Activated effector memory CD4-positive, alpha-beta T cell treated with Interleukin-2 at 50 U/mL for 16 hours (primary cell): ENCODE results near the gene ZNF639.
"Not testable (repeated sequence)": the region's sequence is repeated elsewhere in the genome, so short reads cannot be mapped to it uniquely, and the experiment has no call there.

ENCODE experiments used
- DNase-seq: peaks from one replicate; pipeline ENCODE4 v3.0.0-alpha.2; 2020

ZNF639 gene

DNA sequence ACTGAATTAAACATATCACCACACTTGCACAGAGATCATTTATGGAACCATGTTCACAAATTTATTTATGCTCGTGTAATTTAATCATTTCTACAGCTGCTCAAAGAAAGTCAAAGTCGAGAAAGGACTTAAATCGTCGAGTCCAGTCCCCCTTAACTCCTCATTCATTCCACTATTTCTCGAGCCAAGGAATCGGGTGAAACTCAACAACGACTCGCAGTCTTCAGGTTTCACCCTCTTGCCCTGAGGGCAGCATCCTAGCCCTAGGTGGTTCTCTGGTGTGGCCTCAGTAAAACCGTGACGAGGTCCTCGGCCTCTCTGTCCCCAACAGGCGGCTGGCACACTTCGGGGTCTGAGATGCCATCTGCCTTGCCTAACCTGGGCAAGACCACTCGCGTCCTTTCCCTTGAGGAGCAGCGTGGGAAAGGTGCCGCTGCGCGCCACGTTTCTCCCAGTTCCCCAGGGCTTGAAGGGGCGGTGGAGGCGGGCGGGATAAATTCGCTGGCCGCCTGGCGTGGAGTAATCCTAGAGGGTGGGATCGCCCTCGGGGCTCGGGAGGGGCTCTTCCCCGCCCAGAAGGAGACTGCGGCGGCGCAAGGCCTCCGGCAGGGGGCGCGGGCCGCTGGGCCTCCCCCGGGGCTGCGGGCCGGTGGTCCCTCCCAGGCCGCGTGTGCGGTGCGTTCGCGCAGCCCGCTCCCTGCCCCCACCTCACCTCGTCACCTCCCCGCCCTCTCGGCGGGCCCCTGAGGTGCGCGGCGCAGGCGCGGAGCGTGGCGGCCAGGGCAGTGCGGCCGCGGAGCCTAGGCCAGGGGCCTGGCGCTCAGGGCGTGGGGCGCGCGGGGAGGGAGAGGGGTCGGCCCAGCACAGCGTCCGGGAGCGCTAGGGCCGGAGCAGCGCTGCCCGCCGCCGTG lies at the start of gene ZNF639:
ZNF639 (plus strand) TSS at position 746 of the 911 bp plus-strand sequence. CDS start 5,263 bp downstream, outside the sequence.
- peak; percentile 75 for DNase-seq

GRCh38 chr3:179274434-179274833 lies 48.4 kb upstream of the ZNF639 start:
- not testable (repeated sequence) for DNase-seq

DNA sequence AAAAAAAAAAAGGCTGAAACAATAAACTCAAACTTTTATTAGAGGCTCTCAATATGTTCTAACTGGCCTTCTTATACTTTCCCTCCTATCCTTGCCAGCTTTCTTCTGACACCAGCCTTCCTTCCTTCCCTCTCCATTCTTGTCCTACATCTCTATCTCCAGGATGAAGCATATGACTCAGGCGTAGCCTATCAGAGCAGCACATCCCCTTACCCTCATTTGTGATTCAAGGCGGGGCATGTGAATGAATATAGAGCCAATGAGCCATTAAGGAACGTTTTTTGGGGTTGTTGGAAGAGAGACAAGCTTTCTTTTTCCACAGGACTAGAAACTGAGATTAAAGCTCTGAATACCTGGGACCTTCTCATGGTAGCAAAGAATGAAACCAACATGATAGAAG lies 46.8 kb upstream of the ZNF639 start:
- DNase-seq: no peak

- no peak for DNase-seq
Measured at GRCh38 chr3:179276743-179277142, 46.1 kb upstream of the ZNF639 start.

GRCh38 chr3:179278151-179278550 lies 44.7 kb upstream of the ZNF639 start:
- DNase-seq: no peak

DNA sequence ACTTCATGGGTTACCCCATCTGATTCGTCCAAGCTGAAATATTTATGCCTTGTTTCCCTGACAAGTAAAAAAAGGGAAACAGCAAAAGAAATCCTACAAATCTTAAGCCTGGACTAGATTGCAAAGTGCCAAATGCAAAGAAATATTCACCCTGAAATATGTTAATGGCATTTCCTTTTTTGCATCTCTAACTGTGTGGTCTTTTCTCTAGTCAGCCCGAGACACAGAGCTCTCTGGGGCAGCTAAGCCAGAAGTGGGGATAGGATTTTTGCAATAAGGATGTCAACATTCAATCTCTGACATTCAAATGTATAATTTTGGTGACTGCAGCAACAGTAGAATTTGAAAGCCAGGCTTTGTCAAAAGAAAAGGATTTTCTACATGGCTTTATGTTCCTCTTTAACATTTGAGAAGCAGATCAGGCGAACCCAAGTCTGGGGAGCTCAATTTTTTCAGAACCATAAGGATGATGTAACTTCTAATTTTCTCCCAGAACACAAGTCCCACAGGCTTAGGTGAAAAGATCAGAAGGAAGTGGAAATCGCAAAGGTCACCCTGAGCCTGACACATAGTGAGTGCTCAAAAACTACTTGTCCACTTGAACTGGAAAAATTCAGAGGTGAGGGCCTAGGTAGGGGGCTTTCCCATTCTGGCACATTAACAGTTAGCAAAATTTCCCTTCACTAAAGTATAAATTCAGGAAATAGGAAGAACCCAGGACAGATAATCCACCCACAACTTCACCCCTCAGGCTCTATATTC lies 43.7 kb upstream of the ZNF639 start:
- DNase-seq: no peak

- no peak for DNase-seq
Measured at GRCh38 chr3:179279837-179280236, 43.0 kb upstream of the ZNF639 start.

GRCh38 chr3:179281825-179282224 lies 41.0 kb upstream of the ZNF639 start:
- no peak for DNase-seq

DNA sequence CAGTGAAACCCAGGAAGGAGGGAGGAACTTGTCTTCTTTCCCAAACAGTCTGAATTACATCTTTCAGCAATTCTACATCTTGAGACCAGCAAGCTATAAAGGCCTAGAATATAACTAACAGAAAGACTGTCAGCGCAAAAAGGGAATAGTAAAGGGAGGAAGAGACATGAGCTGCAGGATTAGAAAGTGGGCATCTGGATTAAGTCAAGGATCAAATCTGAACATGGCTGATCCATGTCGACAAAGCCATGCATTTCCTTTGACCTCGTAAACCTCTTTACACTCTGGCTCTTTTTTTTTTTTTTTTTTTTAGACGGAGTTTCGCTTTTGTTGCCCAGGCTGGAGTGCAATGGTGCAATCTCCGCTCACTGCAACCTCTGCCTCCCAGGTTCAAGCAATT lies 36.5 kb upstream of the ZNF639 start:
- DNase-seq: no peak

DNA sequence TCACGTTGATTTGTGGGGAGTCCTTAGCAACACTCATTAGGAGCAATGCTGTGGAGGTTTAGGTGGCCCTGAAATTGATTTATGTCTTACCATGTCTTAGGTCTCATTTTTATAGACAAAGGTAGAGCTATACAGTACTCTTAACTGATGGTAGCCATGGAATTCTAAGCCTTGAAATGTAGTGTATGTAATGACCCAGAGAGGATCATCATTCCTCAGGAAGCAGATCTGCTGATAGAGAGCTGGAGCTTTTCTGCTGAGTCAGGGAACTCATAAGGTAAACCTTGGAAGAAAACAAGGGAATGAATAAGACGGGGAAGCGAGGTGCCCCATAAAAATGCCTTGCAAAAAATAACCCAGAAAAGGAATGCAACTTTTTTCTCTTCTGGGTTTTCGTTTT lies 34.0 kb upstream of the ZNF639 start:
- no peak for DNase-seq

GRCh38 chr3:179289295-179289694 lies 33.5 kb upstream of the ZNF639 start:
- DNase-seq: no peak

- no peak for DNase-seq
Measured at GRCh38 chr3:179292450-179292849, 30.4 kb upstream of the ZNF639 start.

GRCh38 chr3:179297971-179298725 lies 24.7 kb upstream of the ZNF639 start:
- DNase-seq: no peak

- no peak for DNase-seq
Measured at GRCh38 chr3:179299316-179299715, 23.5 kb upstream of the ZNF639 start.

- no peak for DNase-seq
Measured at GRCh38 chr3:179299999-179300613, 22.7 kb upstream of the ZNF639 start.

GRCh38 chr3:179301645-179302044 lies 21.2 kb upstream of the ZNF639 start:
- DNase-seq: no peak

GRCh38 chr3:179302111-179302510 lies 20.7 kb upstream of the ZNF639 start:
- no peak for DNase-seq

DNA sequence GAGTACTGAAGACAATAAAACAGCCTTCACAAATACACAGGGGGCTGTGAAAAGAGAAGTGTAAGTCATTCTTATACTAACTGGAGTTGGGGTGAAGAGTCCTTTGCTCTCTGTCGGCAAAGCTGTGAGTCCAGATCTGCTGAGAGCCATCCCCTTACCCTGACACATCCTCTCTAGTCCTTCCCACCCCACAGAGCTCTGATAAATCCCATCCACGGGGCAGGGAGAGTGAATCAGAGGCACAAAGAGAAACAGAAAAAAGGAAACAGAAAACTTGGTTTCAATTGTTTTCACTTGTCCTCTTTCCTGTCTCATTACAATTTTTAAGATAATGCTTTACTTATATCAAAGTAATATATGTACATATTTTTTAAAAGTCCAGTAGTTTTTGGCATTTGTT lies 18.2 kb upstream of the ZNF639 start:
- no peak for DNase-seq

DNA sequence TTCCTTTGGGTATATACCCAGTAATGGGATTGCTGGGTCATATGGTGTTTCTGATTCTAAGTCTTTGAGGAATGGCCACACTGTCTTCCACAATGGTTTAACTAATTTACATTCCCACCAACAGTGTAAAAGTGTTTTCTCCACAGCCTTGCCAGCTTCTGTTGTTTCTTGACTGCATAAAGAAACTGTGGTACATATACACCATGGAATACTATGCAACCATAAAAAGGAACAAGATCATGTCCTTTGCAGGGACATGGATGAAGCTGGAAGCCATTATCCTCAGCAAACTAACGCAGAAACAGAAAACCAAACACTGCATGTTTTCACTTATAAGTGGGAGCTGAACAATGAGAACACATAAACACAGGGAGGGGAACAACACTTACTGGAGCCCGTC lies 15.5 kb upstream of the ZNF639 start:
- not testable (repeated sequence) for DNase-seq

DNA sequence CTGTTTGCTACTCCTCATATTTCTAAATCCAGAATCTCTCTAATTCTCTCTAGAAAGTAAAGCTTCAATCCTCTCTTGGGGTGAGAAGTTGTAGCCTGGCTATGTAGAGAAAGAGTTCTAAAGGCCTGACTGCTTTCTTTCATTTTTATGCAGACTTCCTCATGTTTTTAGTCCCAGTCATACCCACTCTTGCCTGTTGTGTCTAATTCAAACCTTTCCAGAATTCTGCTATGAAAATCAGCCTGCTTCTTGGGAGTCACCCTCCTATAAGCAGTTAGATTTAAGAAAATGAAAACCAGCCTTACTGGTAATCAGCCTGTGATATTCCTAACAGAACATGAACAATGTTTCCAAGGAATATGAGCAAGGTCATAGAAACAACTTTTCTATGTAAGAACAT lies 14.8 kb upstream of the ZNF639 start:
- no peak for DNase-seq

- no peak for DNase-seq
Measured at GRCh38 chr3:179309225-179310078, 13.4 kb upstream of the ZNF639 start.

GRCh38 chr3:179318876-179319275 lies 4.0 kb upstream of the ZNF639 start:
- no peak for DNase-seq
